H1 (cell line): Measurements from ENCODE around the gene CNOT2. TPM values are rescaled to one million over a fixed set of nuclear protein-coding genes. Genes with fewer than 3 reads are reported as not detected.
"Not testable (repeated sequence)": the region's sequence is repeated elsewhere in the genome, so short reads cannot be mapped to it uniquely, and the experiment has no call there.

Experiments used
- CTCF ChIA-PET: fragments of 300-600 bp; sonication (Branson Sonifier 250); formaldehyde crosslinking; loops from one replicate; lab custom pipeline; 2021; ENCODE audit not compliant: partially characterized antibody; lab: Charles Lee
- POLR2A ChIA-PET: fragments of 300-600 bp; sonication (Branson Sonifier 250); formaldehyde crosslinking; loops from one replicate; lab custom pipeline; 2021; ENCODE audit warnings: inconsistent platforms; ENCODE audit not compliant: partially characterized antibody; lab: Charles Lee
- DNase-seq, 2 experiments: peaks; one replicate each; pipeline versions ENCODE4 v3.0.0 to v3.0.0-alpha.2; 2010 to 2022; ENCODE audit warnings: low spot score in 2 of 2, low read depth in 1 of 2, mixed read lengths in 1 of 2
- FAIRE-seq: peaks from 2 replicates; lab custom pipeline; 2011; peaks lifted over from hg19 to GRCh38; lab: Jason Lieb, UNC
- H2AFZ ChIP-seq: 2 replicates; pipeline ENCODE4 v1.8.1; 2012; ENCODE audit warnings: low read length, inconsistent platforms
- H2AK5ac ChIP-seq: 2 replicates; pipeline ENCODE4 v1.6.1; 2013; ENCODE audit warnings: low read depth, low read length
- H2BK120ac ChIP-seq: replicated peaks from 2 replicates; pipeline ENCODE3; 2013; ENCODE audit warnings: low read depth, low read length, inconsistent platforms
- H2BK12ac ChIP-seq: 2 replicates; pipeline ENCODE4 v1.6.1; 2013; ENCODE audit warnings: low read depth, low read length
- H2BK15ac ChIP-seq: 2 replicates; pipeline ENCODE4 v1.6.1; 2013; ENCODE audit warnings: low read length
- H2BK20ac ChIP-seq: 2 replicates; pipeline ENCODE4 v1.6.1; 2013; ENCODE audit warnings: low read length
- H2BK5ac ChIP-seq: 2 replicates; pipeline ENCODE4 v1.6.1; 2013; ENCODE audit warnings: low read depth, low read length
- H3K14ac ChIP-seq: 2 replicates; pipeline ENCODE4 v1.6.1; 2013; ENCODE audit warnings: inconsistent platforms; ENCODE audit not compliant: insufficient read length
- H3K18ac ChIP-seq: 2 replicates; pipeline ENCODE4 v1.6.1; 2013; ENCODE audit warnings: low read length; ENCODE audit errors: extremely low read depth
- H3K23ac ChIP-seq: 2 replicates; pipeline ENCODE4 v1.6.1; 2013; ENCODE audit warnings: inconsistent platforms; ENCODE audit not compliant: insufficient read length
- H3K23me2 ChIP-seq: 2 replicates; pipeline ENCODE4 v1.6.1; 2013; ENCODE audit warnings: low read depth, low read length
- H3K27ac ChIP-seq: 2 replicates; pipeline ENCODE4 v1.6.1; 2011; ENCODE audit warnings: low read depth, low read length, inconsistent platforms
- H3K27me3 ChIP-seq, 4 experiments: replicated peaks in 1 of 4; 1 replicate in 1 of 4; 2 replicates in 3 of 4; pipeline versions ENCODE4 v1.6.1 to v1.8.1; 2011 to 2013; ENCODE audit warnings: low read length in 3 of 4, mild to moderate bottlenecking in 3 of 4, inconsistent platforms in 2 of 4, mixed read lengths in 2 of 4, moderate library complexity in 1 of 4; ENCODE audit not compliant: control insufficient read depth in 3 of 4, insufficient read depth in 3 of 4; ENCODE audit errors: extremely low read depth in 1 of 4
- H3K36me3 ChIP-seq, 4 experiments: 2 replicates each; pipeline versions ENCODE4 v1.6.1 to v1.8.1; 2011 to 2013; ENCODE audit warnings: mild to moderate bottlenecking in 4 of 4, low read length in 3 of 4, moderate library complexity in 2 of 4, control low read depth in 1 of 4, inconsistent platforms in 1 of 4; ENCODE audit not compliant: insufficient read depth in 4 of 4, control insufficient read depth in 2 of 4
- H3K4ac ChIP-seq: replicated peaks from 2 replicates; pipeline ENCODE3; 2013; ENCODE audit warnings: low read length, low read depth, mixed read lengths, inconsistent platforms; ENCODE audit not compliant: insufficient read length
- H3K4me1 ChIP-seq, 4 experiments: replicated peaks in 1 of 4; 1 replicate in 1 of 4; 2 replicates in 3 of 4; pipeline versions ENCODE4 v1.6.1 to v1.8.1; 2011 to 2013; ENCODE audit warnings: low read length in 3 of 4, inconsistent platforms in 2 of 4, mixed read lengths in 1 of 4; ENCODE audit not compliant: insufficient read depth in 4 of 4, control insufficient read depth in 3 of 4
- H3K4me2 ChIP-seq, 2 experiments: 2 replicates each; pipeline versions ENCODE4 v1.6.1 to v1.8.1; 2011 to 2013; ENCODE audit warnings: low read depth in 2 of 2, low read length in 2 of 2, control low read depth in 1 of 2, inconsistent platforms in 1 of 2, mild to moderate bottlenecking in 1 of 2; ENCODE audit not compliant: insufficient read depth in 1 of 2
- H3K4me3 ChIP-seq, 4 experiments: fragments of 200-600, 300-600 bp in 1 of 4; sonication (generic), shearing (Covaris generic), sonication (Bioruptor Twin) in 1 of 4; 2 replicates each; pipeline versions ENCODE4 v1.5.1 to v1.8.1; 2011 to 2016; ENCODE audit warnings: low read length in 4 of 4, low read depth in 3 of 4, control low read depth in 2 of 4, inconsistent platforms in 2 of 4, mild to moderate bottlenecking in 2 of 4, mixed read lengths in 1 of 4, moderate library complexity in 1 of 4; ENCODE audit not compliant: insufficient read depth in 2 of 4; ENCODE audit errors: extremely low read depth in 1 of 4
- H3K56ac ChIP-seq: replicated peaks from 2 replicates; pipeline ENCODE3; 2013; ENCODE audit warnings: low read depth, mild to moderate bottlenecking, mixed read lengths, low read length, inconsistent platforms; ENCODE audit not compliant: insufficient read length
- H3K79me1 ChIP-seq: 2 replicates; pipeline ENCODE4 v1.6.1; 2013; ENCODE audit warnings: low read depth, low read length, control low read depth
- H3K79me2 ChIP-seq, 2 experiments: 2 replicates each; pipeline versions ENCODE4 v1.6.1 to v1.8.1; 2012 to 2013; ENCODE audit warnings: low read length in 2 of 2, mild to moderate bottlenecking in 2 of 2, inconsistent platforms in 1 of 2; ENCODE audit not compliant: insufficient read depth in 2 of 2, control insufficient read depth in 1 of 2
- H3K9ac ChIP-seq, 4 experiments: replicated peaks in 1 of 4; 1 replicate in 1 of 4; 2 replicates in 3 of 4; pipeline versions ENCODE4 v1.6.1 to v1.8.1; 2011 to 2013; ENCODE audit warnings: low read depth in 3 of 4, low read length in 3 of 4, control low read depth in 2 of 4, mild to moderate bottlenecking in 2 of 4, moderate library complexity in 2 of 4, inconsistent platforms in 1 of 4; ENCODE audit errors: extremely low read depth in 1 of 4
- H3K9me3 ChIP-seq, 2 experiments: 2 replicates each; pipeline versions ENCODE4 v1.6.1 to v1.8.1; 2012 to 2013; ENCODE audit warnings: mild to moderate bottlenecking in 2 of 2, moderate library complexity in 2 of 2, control low read depth in 1 of 2, inconsistent platforms in 1 of 2, low read depth in 1 of 2, low read length in 1 of 2, mixed read lengths in 1 of 2; ENCODE audit not compliant: insufficient read depth in 2 of 2
- H4K20me1 ChIP-seq, 2 experiments: replicated peaks in 1 of 2; 2 replicates each; pipeline versions ENCODE3 to v1.8.1; 2011 to 2013; ENCODE audit warnings: inconsistent platforms in 2 of 2, low read length in 2 of 2, mild to moderate bottlenecking in 1 of 2; ENCODE audit not compliant: insufficient read depth in 2 of 2, control insufficient read depth in 1 of 2
- H4K5ac ChIP-seq: 2 replicates; pipeline ENCODE4 v1.6.1; 2013; ENCODE audit warnings: low read length, low read depth, mixed read lengths, inconsistent platforms; ENCODE audit not compliant: insufficient read length
- H4K8ac ChIP-seq: 2 replicates; pipeline ENCODE4 v1.8.0; 2013; ENCODE audit warnings: mild to moderate bottlenecking, moderate library complexity, low read length, inconsistent platforms; ENCODE audit not compliant: insufficient read depth; ENCODE audit errors: extremely low read depth
- H4K91ac ChIP-seq: replicated peaks from 2 replicates; pipeline ENCODE3; 2013; ENCODE audit warnings: low read length, mixed read lengths, inconsistent platforms; ENCODE audit not compliant: insufficient read length
- WGBS, 2 experiments: shearing (Covaris generic) in 1 of 2; methylation state at CpG; one replicate each; pipeline versions ENCODE4 v1.1.6 to v1.1.7; 2013 to 2015; ENCODE audit warnings: low lambda C conversion rate in 2 of 2, mixed read lengths in 2 of 2, inconsistent platforms in 1 of 2, low coverage in 1 of 2, missing lambda C conversion rate in 1 of 2; ENCODE audit not compliant: insufficient replicate concordance in 2 of 2, insufficient coverage in 1 of 2, insufficient read length in 1 of 2; ENCODE audit errors: extremely low coverage in 1 of 2, missing lambda C conversion rate in 1 of 2; 5-methylcytosine and 5-hydroxymethylcytosine counted together
- polyA plus RNA-seq, 7 experiments: library from polyadenylated mRNA; depleted of rRNA in 3 of 7; stranded (reverse) in 5 of 7; unstranded in 2 of 7; fragments of >200 nt in 5 of 7; fragments of 200-250 nt in 2 of 7; gene quantifications; 1 replicate in 5 of 7; 2 replicates in 1 of 7; 4 replicates in 1 of 7; pipeline versions ENCODE4 v1.2.1 to v1.2.3, GENCODE V29; 2011 to 2013; ENCODE audit warnings: missing spikeins in 2 of 7, mixed read lengths in 2 of 7
- total RNA-seq: library from RNA; stranded (reverse); fragmentation: NEBNext Ultra II Directional; extraction: Animal tissue kit (Norgen Biotek cat#: 25700); gene quantifications from 2 replicates; pipeline ENCODE4 v1.2.1, GENCODE V29; 2021

Gene CNOT2
- total and polyA plus RNA-seq, 2 of the 8 experiments (the other 6 are each of a cell fraction or from before 2014, with no cell fraction given): 61.2 to 64.8 TPM

DNA sequence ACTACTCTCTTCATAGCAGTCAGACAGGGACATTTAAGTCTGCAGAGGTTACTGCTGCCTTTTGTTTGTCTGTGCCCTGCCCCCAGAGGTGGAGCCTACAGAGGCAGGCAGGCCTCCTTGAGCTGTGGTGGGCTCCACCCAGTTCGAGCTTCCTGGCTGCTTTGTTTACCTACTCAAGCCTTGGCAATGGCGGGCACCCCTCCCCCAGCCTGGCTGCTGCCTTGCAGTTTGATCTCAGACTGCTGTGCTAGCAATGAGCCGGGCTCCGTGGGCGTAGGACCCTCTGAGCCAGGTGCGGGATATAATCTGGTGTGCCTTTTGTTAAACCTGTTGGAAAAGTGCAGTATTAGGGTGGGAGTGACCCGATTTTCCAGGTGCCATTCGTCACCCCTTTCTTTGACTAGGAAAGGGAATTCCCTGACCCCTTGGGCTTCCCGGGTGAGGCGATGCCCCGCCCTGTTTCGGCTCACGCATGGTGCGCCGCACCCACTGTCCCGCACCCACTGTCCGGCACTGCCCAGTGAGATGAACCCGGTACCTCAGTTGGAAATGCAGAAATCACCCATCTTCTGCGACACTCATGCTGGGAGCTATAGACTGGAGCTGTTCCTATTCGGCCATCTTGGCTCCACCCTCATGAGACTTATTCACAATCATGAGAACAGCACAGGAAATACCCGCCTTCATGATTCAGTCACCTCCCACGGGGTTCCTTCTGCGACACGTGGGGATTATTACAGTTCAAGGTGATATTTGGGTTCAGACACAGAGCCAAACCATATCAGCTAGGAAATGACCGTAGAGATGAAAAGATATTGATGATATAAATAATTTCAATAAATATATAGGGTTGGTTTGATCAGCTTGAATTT, 61.7 kb downstream of the CNOT2 start:
- H3K79me1 ChIP-seq, H4K91ac ChIP-seq, FAIRE-seq, H3K56ac ChIP-seq, H3K9ac ChIP-seq, H3K4me3 ChIP-seq, CTCF ChIA-PET, H2BK120ac ChIP-seq, H4K5ac ChIP-seq, H3K23ac ChIP-seq, H3K4me1 ChIP-seq, H3K27me3 ChIP-seq, H3K9me3 ChIP-seq, H2BK15ac ChIP-seq, H3K4ac ChIP-seq, H3K18ac ChIP-seq, H2BK20ac ChIP-seq, H2BK5ac ChIP-seq, DNase-seq, H4K20me1 ChIP-seq, H2BK12ac ChIP-seq, H3K4me2 ChIP-seq, H3K27ac ChIP-seq, H3K23me2 ChIP-seq, H3K14ac ChIP-seq, H4K8ac ChIP-seq, H2AFZ ChIP-seq: not testable (repeated sequence)
- 88% methylated on average over 20 of the region's 25 CpGs; no CpG with 5 or more reads in 1 of the 2 experiments for WGBS, 2 experiments
- H3K36me3 ChIP-seq: peaks cover 0 to 10% (median 1%) of the 10 kb centered on the region in 4 experiments; a peak in 2 of 8 replicates
- H2AK5ac ChIP-seq: 0 out of 2 replicates have a peak overlapping the region, but pooled peaks have one; percentile 39
- peaks cover 0 to 61% of the 10 kb centered on the region in 2 experiments; a peak in 2 of 4 replicates for H3K79me2 ChIP-seq
- POLR2A ChIA-PET: interaction anchor here (1.7 kb wide), 1 partner anchor 11 kb away, joined by 3 read pairs; no protein-coding TSS in a partner anchor
